HCT116 (cell line): ENCODE data around the gene BRD3OS. TPM values are rescaled to one million over a fixed set of nuclear protein-coding genes. Genes with fewer than 3 reads are reported as not detected.

Source experiments
- ATAC-seq: fragments of 200-7000 bp; cut with Tn5 transposase; 2 replicates; pipeline ENCODE4 v1.9.1; 2020; ENCODE audit warnings: mild to moderate bottlenecking, moderate library complexity
- BruUV-seq: library from RNA; stranded (reverse); fragments of 400-500 nt; replicated peaks from 2 replicates; lab custom pipeline; 2021; lab: Mats Ljungman, UMichigan
- CTCF ChIA-PET: fragments of 300-600 bp; sonication (Branson Sonifier 250); formaldehyde crosslinking; loops from one replicate; lab custom pipeline; 2021; ENCODE audit warnings: antibody characterized with exemption; lab: Charles Lee
- POLR2A ChIA-PET: fragments of 300-600, 350-600 bp; sonication (Branson Sonifier 250); formaldehyde crosslinking; loops from one replicate; lab custom pipeline; 2021; ENCODE audit warnings: antibody characterized with exemption; lab: Charles Lee
- RAD21 ChIA-PET, 2 experiments: fragments of 300-600 bp; sonication (Branson Sonifier 250); formaldehyde crosslinking; loops; one replicate each; lab custom pipeline; 2023; ENCODE audit warnings: low total read pairs in 2 of 2; ENCODE audit not compliant: uncharacterized antibody in 2 of 2, unreplicated experiment in 2 of 2, low non-redundant PET in 1 of 2; lab: Charles Lee
- DNase-seq: peaks from one replicate; pipeline ENCODE4 v3.0.0-alpha.2; 2010; ENCODE audit warnings: low read depth, low spot score
- H2AFZ ChIP-seq: fragments of 200-600 bp; shearing (Covaris generic), sonication (generic); 2 replicates; pipeline ENCODE4 v1.6.1; 2017; ENCODE audit warnings: low read depth, mixed run types, mixed read lengths, antibody characterized with exemption, low read length; ENCODE audit not compliant: poor library complexity, severe bottlenecking
- H3K27ac ChIP-seq: 2 replicates; pipeline ENCODE4 v1.5.1; 2012; ENCODE audit warnings: low read depth, low read length
- H3K27me3 ChIP-seq: fragments of 200-600 bp; sonication (generic); 2 replicates; pipeline ENCODE4 v1.6.1; 2016; ENCODE audit warnings: mixed run types, low read length, mixed read lengths; ENCODE audit not compliant: insufficient read depth
- H3K36me3 ChIP-seq, 2 experiments: fragments of 200-500 bp in 1 of 2; fragments of 200-600 bp in 1 of 2; sonication (Bioruptor generic) in 1 of 2; sonication (generic) in 1 of 2; 2 replicates each; pipeline versions ENCODE4 v1.5.1 to v1.6.1; 2014 to 2016; ENCODE audit warnings: low read length in 2 of 2, inconsistent platforms in 1 of 2, mixed read lengths in 1 of 2, mixed run types in 1 of 2; ENCODE audit not compliant: insufficient read depth in 2 of 2, control insufficient read depth in 1 of 2
- H3K4me1 ChIP-seq, 2 experiments: fragments of 200-600 bp in 1 of 2; sonication (generic) in 1 of 2; 2 replicates each; pipeline versions ENCODE4 v1.5.1 to v1.6.1; 2012 to 2017; ENCODE audit warnings: low read length in 2 of 2, inconsistent platforms in 1 of 2, mild to moderate bottlenecking in 1 of 2, mixed read lengths in 1 of 2, mixed run types in 1 of 2, moderate library complexity in 1 of 2; ENCODE audit not compliant: insufficient read depth in 2 of 2, control insufficient read depth in 1 of 2
- H3K4me2 ChIP-seq: fragments of 200-600 bp; sonication (generic); 2 replicates; pipeline ENCODE4 v1.6.1; 2017; ENCODE audit warnings: mixed run types, low read length, mixed read lengths
- H3K4me3 ChIP-seq, 2 experiments: fragments of 200-600 bp in 1 of 2; sonication (generic) in 1 of 2; replicated peaks in 1 of 2; 2 replicates each; pipeline ENCODE4 v1.5.1; 2011 to 2016; ENCODE audit warnings: low read length in 2 of 2, control low read depth in 1 of 2, low read depth in 1 of 2, mild to moderate bottlenecking in 1 of 2, mixed read lengths in 1 of 2, mixed run types in 1 of 2
- H3K79me2 ChIP-seq: fragments of 200-600 bp; sonication (generic); 2 replicates; pipeline ENCODE4 v1.6.1; 2017; ENCODE audit warnings: mild to moderate bottlenecking, mixed run types, low read length, moderate library complexity, mixed read lengths; ENCODE audit not compliant: insufficient read depth
- H3K9ac ChIP-seq: fragments of 200-600 bp; sonication (generic); 2 replicates; pipeline ENCODE4 v1.6.1; 2016; ENCODE audit warnings: low read length, mixed read lengths
- H3K9me2 ChIP-seq: fragments of 200-600 bp; sonication (generic), shearing (Covaris generic); 2 replicates; pipeline ENCODE4 v1.6.1; 2017; ENCODE audit warnings: mixed run types, mild to moderate bottlenecking, moderate library complexity; ENCODE audit not compliant: insufficient read depth
- H3K9me3 ChIP-seq, 2 experiments: fragments of 200-500 bp in 1 of 2; fragments of 200-600 bp in 1 of 2; sonication (Bioruptor generic) in 1 of 2; sonication (generic) in 1 of 2; 2 replicates each; pipeline ENCODE4 v1.6.1; 2014 to 2017; ENCODE audit warnings: low read length in 2 of 2, mixed read lengths in 2 of 2, inconsistent platforms in 1 of 2, low read depth in 1 of 2, mild to moderate bottlenecking in 1 of 2, mixed run types in 1 of 2, moderate library complexity in 1 of 2; ENCODE audit not compliant: control insufficient read depth in 1 of 2, insufficient read depth in 1 of 2
- H4K20me1 ChIP-seq: fragments of 200-600 bp; sonication (generic), shearing (Covaris generic); 2 replicates; pipeline ENCODE4 v1.6.1; 2017; ENCODE audit warnings: mixed run types, mild to moderate bottlenecking, moderate library complexity; ENCODE audit not compliant: insufficient read depth
- CBX3 ChIP-seq: IDR thresholded peaks from 2 replicates; pipeline ENCODE4 v1.6.1; 2012; ENCODE audit warnings: low read depth
- EGR1 ChIP-seq: IDR thresholded peaks from 2 replicates; pipeline ENCODE4 v1.6.1; 2012; ENCODE audit warnings: low read depth
- ELF1 ChIP-seq: IDR thresholded peaks from 2 replicates; pipeline ENCODE4 v1.6.1; 2012; ENCODE audit warnings: low read depth, borderline replicate concordance
- EZH2phosphoT487 ChIP-seq: fragments of 200-600 bp; IDR thresholded peaks from 2 replicates; pipeline ENCODE4 v1.6.1; 2018; ENCODE audit warnings: antibody characterized with exemption, borderline replicate concordance
- POLR2AphosphoS5 ChIP-seq: IDR thresholded peaks from 2 replicates; pipeline ENCODE4 v1.6.1; 2011; ENCODE audit warnings: mild to moderate bottlenecking, low read depth, low read length, moderate library complexity
- RAD21 ChIP-seq: IDR thresholded peaks from 2 replicates; pipeline ENCODE4 v1.6.1; 2012; ENCODE audit warnings: low read depth, mild to moderate bottlenecking
- YY1 ChIP-seq: IDR thresholded peaks from 2 replicates; pipeline ENCODE4 v1.6.1; 2011; ENCODE audit warnings: low read length, low read depth, moderate library complexity, mild to moderate bottlenecking; ENCODE audit not compliant: insufficient replicate concordance; ENCODE audit errors: extremely low read depth
- ZFX ChIP-seq: fragments of 450-650 bp; IDR thresholded peaks from 2 replicates; pipeline ENCODE4 v1.6.1; 2017
- intact Hi-C: fragments of 100-400 bp; cut with micrococcal nuclease; formaldehyde crosslinking; loops from 2 replicates; pipeline ENCODE4 v1.10.0; 2022
- total RNA-seq: library from RNA; stranded (reverse); gene quantifications from one replicate; pipeline ENCODE4 v1.2.1, GENCODE V29; 2021; ENCODE audit not compliant: unreplicated experiment
- TF ChIP-seq, protein P1 (sequence below): IDR thresholded peaks from 2 replicates; pipeline ENCODE4 v1.6.1; 2012; ENCODE audit warnings: low read depth
- TF ChIP-seq, protein P2 (sequence below): IDR thresholded peaks from 2 replicates; pipeline ENCODE4 v1.6.1; 2012
- TF ChIP-seq, protein P3 (sequence below): IDR thresholded peaks from 2 replicates; pipeline ENCODE4 v1.6.1; 2012

BRD3OS gene
- total RNA-seq, 1 experiment from 2014 or later, result 17.0 TPM

GRCh38 chr9:133990366-133991213 lies 34.7 kb upstream of the BRD3OS start:
- ATAC-seq, result peak; percentile 8; the same call in 1 of the 2 replicates
- H3K27ac ChIP-seq, result peak overlapping the region; percentile 89
- H4K20me1 ChIP-seq, result no peaks in the 10 kb centered on the region
- no peaks in the 10 kb centered on the region for H3K9me3 ChIP-seq
- peak overlapping the region; percentile 82 for H3K9ac ChIP-seq
- H3K36me3 ChIP-seq, result no peaks in the 10 kb centered on the region
- DNase-seq, result peak; percentile 21
- BruUV-seq, result no TSS peak
- intact Hi-C loops, result loop anchor here (5.0 to 10.0 kb wide), 3 partner anchors 248 to 636 kb away; partner anchors contain the start of genes SURF1 and SURF2
- H3K4me3 ChIP-seq, result peak overlapping the region; percentile 80 to 90
- H3K4me2 ChIP-seq, result peak overlapping the region; percentile 99
- TF ChIP-seq RAD21 (no peak), ELF1 (no peak), ZFX (no peak), CBX3 (no peak), EGR1 (no peak), YY1 (no peak), EZH2phosphoT487 (no peak), POLR2AphosphoS5 (no peak)
- TF ChIP-seq, protein P1, sequence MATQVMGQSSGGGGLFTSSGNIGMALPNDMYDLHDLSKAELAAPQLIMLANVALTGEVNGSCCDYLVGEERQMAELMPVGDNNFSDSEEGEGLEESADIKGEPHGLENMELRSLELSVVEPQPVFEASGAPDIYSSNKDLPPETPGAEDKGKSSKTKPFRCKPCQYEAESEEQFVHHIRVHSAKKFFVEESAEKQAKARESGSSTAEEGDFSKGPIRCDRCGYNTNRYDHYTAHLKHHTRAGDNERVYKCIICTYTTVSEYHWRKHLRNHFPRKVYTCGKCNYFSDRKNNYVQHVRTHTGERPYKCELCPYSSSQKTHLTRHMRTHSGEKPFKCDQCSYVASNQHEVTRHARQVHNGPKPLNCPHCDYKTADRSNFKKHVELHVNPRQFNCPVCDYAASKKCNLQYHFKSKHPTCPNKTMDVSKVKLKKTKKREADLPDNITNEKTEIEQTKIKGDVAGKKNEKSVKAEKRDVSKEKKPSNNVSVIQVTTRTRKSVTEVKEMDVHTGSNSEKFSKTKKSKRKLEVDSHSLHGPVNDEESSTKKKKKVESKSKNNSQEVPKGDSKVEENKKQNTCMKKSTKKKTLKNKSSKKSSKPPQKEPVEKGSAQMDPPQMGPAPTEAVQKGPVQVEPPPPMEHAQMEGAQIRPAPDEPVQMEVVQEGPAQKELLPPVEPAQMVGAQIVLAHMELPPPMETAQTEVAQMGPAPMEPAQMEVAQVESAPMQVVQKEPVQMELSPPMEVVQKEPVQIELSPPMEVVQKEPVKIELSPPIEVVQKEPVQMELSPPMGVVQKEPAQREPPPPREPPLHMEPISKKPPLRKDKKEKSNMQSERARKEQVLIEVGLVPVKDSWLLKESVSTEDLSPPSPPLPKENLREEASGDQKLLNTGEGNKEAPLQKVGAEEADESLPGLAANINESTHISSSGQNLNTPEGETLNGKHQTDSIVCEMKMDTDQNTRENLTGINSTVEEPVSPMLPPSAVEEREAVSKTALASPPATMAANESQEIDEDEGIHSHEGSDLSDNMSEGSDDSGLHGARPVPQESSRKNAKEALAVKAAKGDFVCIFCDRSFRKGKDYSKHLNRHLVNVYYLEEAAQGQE, result no peak
- TF ChIP-seq, protein P2, sequence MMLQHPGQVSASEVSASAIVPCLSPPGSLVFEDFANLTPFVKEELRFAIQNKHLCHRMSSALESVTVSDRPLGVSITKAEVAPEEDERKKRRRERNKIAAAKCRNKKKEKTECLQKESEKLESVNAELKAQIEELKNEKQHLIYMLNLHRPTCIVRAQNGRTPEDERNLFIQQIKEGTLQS, result no peak
- TF ChIP-seq, protein P3, sequence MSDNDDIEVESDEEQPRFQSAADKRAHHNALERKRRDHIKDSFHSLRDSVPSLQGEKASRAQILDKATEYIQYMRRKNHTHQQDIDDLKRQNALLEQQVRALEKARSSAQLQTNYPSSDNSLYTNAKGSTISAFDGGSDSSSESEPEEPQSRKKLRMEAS, result no peak
- H3K9me2 ChIP-seq, result no peaks in the 10 kb centered on the region
- H2AFZ ChIP-seq, result no peak overlapping the region
- H3K27me3 ChIP-seq, result no peaks in the 10 kb centered on the region
- CTCF ChIA-PET, result no interaction called here
- H3K4me1 ChIP-seq, result peaks cover 19 to 40% of the 10 kb centered on the region in 2 experiments
- peaks cover 55% of the 10 kb centered on the region for H3K79me2 ChIP-seq
- POLR2A ChIA-PET, result no interaction called here
- RAD21 ChIA-PET, result no interaction called here
